HCT116 (cell line): ENCODE results near the gene PDCL3. TPM values are rescaled to one million over a fixed set of nuclear protein-coding genes. Genes with fewer than 3 reads are reported as not detected.

Experiments
- ATAC-seq: fragments of 200-7000 bp; cut with Tn5 transposase; 2 replicates; pipeline ENCODE4 v1.9.1; 2020; ENCODE audit warnings: mild to moderate bottlenecking, moderate library complexity
- BruUV-seq: library from RNA; stranded (reverse); fragments of 400-500 nt; replicated peaks from 2 replicates; lab custom pipeline; 2021; lab: Mats Ljungman, UMichigan
- CTCF ChIA-PET: fragments of 300-600 bp; sonication (Branson Sonifier 250); formaldehyde crosslinking; loops from one replicate; lab custom pipeline; 2021; ENCODE audit warnings: antibody characterized with exemption; lab: Charles Lee
- POLR2A ChIA-PET: fragments of 300-600, 350-600 bp; sonication (Branson Sonifier 250); formaldehyde crosslinking; loops from one replicate; lab custom pipeline; 2021; ENCODE audit warnings: antibody characterized with exemption; lab: Charles Lee
- RAD21 ChIA-PET, 2 experiments: fragments of 300-600 bp; sonication (Branson Sonifier 250); formaldehyde crosslinking; loops; one replicate each; lab custom pipeline; 2023; ENCODE audit warnings: low total read pairs in 2 of 2; ENCODE audit not compliant: uncharacterized antibody in 2 of 2, unreplicated experiment in 2 of 2, low non-redundant PET in 1 of 2; lab: Charles Lee
- DNase-seq: peaks from one replicate; pipeline ENCODE4 v3.0.0-alpha.2; 2010; ENCODE audit warnings: low read depth, low spot score
- H2AFZ ChIP-seq: fragments of 200-600 bp; shearing (Covaris generic), sonication (generic); 2 replicates; pipeline ENCODE4 v1.6.1; 2017; ENCODE audit warnings: low read depth, mixed run types, mixed read lengths, antibody characterized with exemption, low read length; ENCODE audit not compliant: poor library complexity, severe bottlenecking
- H3K27ac ChIP-seq: 2 replicates; pipeline ENCODE4 v1.5.1; 2012; ENCODE audit warnings: low read depth, low read length
- H3K27me3 ChIP-seq: fragments of 200-600 bp; sonication (generic); 2 replicates; pipeline ENCODE4 v1.6.1; 2016; ENCODE audit warnings: mixed run types, low read length, mixed read lengths; ENCODE audit not compliant: insufficient read depth
- H3K36me3 ChIP-seq, 2 experiments: fragments of 200-500 bp in 1 of 2; fragments of 200-600 bp in 1 of 2; sonication (Bioruptor generic) in 1 of 2; sonication (generic) in 1 of 2; 2 replicates each; pipeline versions ENCODE4 v1.5.1 to v1.6.1; 2014 to 2016; ENCODE audit warnings: low read length in 2 of 2, inconsistent platforms in 1 of 2, mixed read lengths in 1 of 2, mixed run types in 1 of 2; ENCODE audit not compliant: insufficient read depth in 2 of 2, control insufficient read depth in 1 of 2
- H3K4me1 ChIP-seq, 2 experiments: fragments of 200-600 bp in 1 of 2; sonication (generic) in 1 of 2; 2 replicates each; pipeline versions ENCODE4 v1.5.1 to v1.6.1; 2012 to 2017; ENCODE audit warnings: low read length in 2 of 2, inconsistent platforms in 1 of 2, mild to moderate bottlenecking in 1 of 2, mixed read lengths in 1 of 2, mixed run types in 1 of 2, moderate library complexity in 1 of 2; ENCODE audit not compliant: insufficient read depth in 2 of 2, control insufficient read depth in 1 of 2
- H3K4me2 ChIP-seq: fragments of 200-600 bp; sonication (generic); 2 replicates; pipeline ENCODE4 v1.6.1; 2017; ENCODE audit warnings: mixed run types, low read length, mixed read lengths
- H3K4me3 ChIP-seq, 2 experiments: fragments of 200-600 bp in 1 of 2; sonication (generic) in 1 of 2; replicated peaks in 1 of 2; 2 replicates each; pipeline ENCODE4 v1.5.1; 2011 to 2016; ENCODE audit warnings: low read length in 2 of 2, control low read depth in 1 of 2, low read depth in 1 of 2, mild to moderate bottlenecking in 1 of 2, mixed read lengths in 1 of 2, mixed run types in 1 of 2
- H3K79me2 ChIP-seq: fragments of 200-600 bp; sonication (generic); 2 replicates; pipeline ENCODE4 v1.6.1; 2017; ENCODE audit warnings: mild to moderate bottlenecking, mixed run types, low read length, moderate library complexity, mixed read lengths; ENCODE audit not compliant: insufficient read depth
- H3K9ac ChIP-seq: fragments of 200-600 bp; sonication (generic); 2 replicates; pipeline ENCODE4 v1.6.1; 2016; ENCODE audit warnings: low read length, mixed read lengths
- H3K9me2 ChIP-seq: fragments of 200-600 bp; sonication (generic), shearing (Covaris generic); 2 replicates; pipeline ENCODE4 v1.6.1; 2017; ENCODE audit warnings: mixed run types, mild to moderate bottlenecking, moderate library complexity; ENCODE audit not compliant: insufficient read depth
- H3K9me3 ChIP-seq, 2 experiments: fragments of 200-500 bp in 1 of 2; fragments of 200-600 bp in 1 of 2; sonication (Bioruptor generic) in 1 of 2; sonication (generic) in 1 of 2; 2 replicates each; pipeline ENCODE4 v1.6.1; 2014 to 2017; ENCODE audit warnings: low read length in 2 of 2, mixed read lengths in 2 of 2, inconsistent platforms in 1 of 2, low read depth in 1 of 2, mild to moderate bottlenecking in 1 of 2, mixed run types in 1 of 2, moderate library complexity in 1 of 2; ENCODE audit not compliant: control insufficient read depth in 1 of 2, insufficient read depth in 1 of 2
- H4K20me1 ChIP-seq: fragments of 200-600 bp; sonication (generic), shearing (Covaris generic); 2 replicates; pipeline ENCODE4 v1.6.1; 2017; ENCODE audit warnings: mixed run types, mild to moderate bottlenecking, moderate library complexity; ENCODE audit not compliant: insufficient read depth
- EGR1 ChIP-seq: IDR thresholded peaks from 2 replicates; pipeline ENCODE4 v1.6.1; 2012; ENCODE audit warnings: low read depth
- EZH2phosphoT487 ChIP-seq: fragments of 200-600 bp; IDR thresholded peaks from 2 replicates; pipeline ENCODE4 v1.6.1; 2018; ENCODE audit warnings: antibody characterized with exemption, borderline replicate concordance
- JUND ChIP-seq: IDR thresholded peaks from 2 replicates; pipeline ENCODE4 v1.6.1; 2012
- SP1 ChIP-seq: IDR thresholded peaks from 2 replicates; pipeline ENCODE4 v1.6.1; 2012; ENCODE audit warnings: low read depth
- intact Hi-C: fragments of 100-400 bp; cut with micrococcal nuclease; formaldehyde crosslinking; loops from 2 replicates; pipeline ENCODE4 v1.10.0; 2022
- total RNA-seq: library from RNA; stranded (reverse); gene quantifications from one replicate; pipeline ENCODE4 v1.2.1, GENCODE V29; 2021; ENCODE audit not compliant: unreplicated experiment
- TF ChIP-seq, protein P1 (sequence below), 3 experiments: fragments of 200-600 bp in 1 of 3; sonication (generic) in 1 of 3; IDR thresholded peaks in 2 of 3; conservative IDR thresholded peaks in 1 of 3; 2 replicates each; pipeline ENCODE4 v1.5.1; 2012 to 2017; ENCODE audit warnings: low read depth in 2 of 3, low read length in 2 of 3, antibody characterized with exemption in 1 of 3, borderline replicate concordance in 1 of 3, control low read depth in 1 of 3, mild to moderate bottlenecking in 1 of 3, mixed read lengths in 1 of 3, mixed run types in 1 of 3, moderate library complexity in 1 of 3; ENCODE audit not compliant: insufficient read depth in 1 of 3
- TF ChIP-seq, protein P2 (sequence below): IDR thresholded peaks from 2 replicates; pipeline ENCODE4 v1.6.1; 2012
- TF ChIP-seq, protein P3 (sequence below): IDR thresholded peaks from 2 replicates; pipeline ENCODE4 v1.6.1; 2012; ENCODE audit warnings: low read depth
- TF ChIP-seq, protein P4 (sequence below): IDR thresholded peaks from 2 replicates; pipeline ENCODE4 v1.6.1; 2011; ENCODE audit warnings: mild to moderate bottlenecking, low read length, moderate library complexity; ENCODE audit not compliant: insufficient replicate concordance; ENCODE audit errors: extremely low read depth

Gene PDCL3
- total RNA-seq, 1 experiment from 2014 or later, result 26.3 TPM

DNA sequence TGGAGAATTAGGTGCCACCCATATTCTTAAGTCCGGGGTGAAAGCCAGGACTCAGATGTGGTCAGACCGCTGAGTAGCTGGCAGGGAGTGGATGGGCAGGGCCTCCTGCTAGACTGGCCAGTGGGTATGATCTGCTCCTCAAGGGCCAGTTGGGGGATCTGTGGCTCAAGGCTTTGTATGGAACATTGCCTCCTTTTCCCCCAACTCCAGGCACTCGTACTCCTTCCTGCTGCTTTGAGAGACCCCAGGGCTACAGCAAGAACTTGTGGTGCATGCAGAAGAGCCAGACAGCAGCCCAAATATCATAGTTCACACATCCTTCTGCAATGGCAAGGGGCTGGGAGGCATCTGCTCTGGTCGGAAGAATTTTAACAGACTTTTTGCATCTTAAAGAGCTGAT is 61.7 kb downstream of the PDCL3 start:
- H3K27ac ChIP-seq, result no peak overlapping the region
- BruUV-seq, result no TSS peak
- H4K20me1 ChIP-seq, result no peaks in the 10 kb centered on the region
- ATAC-seq (no peak), DNase-seq (no peak)
- no peak overlapping the region for H2AFZ ChIP-seq
- RAD21 ChIA-PET, result no interaction called here
- H3K9me3 ChIP-seq, result no peaks in the 10 kb centered on the region; a peak in 1 of 4 replicates
- no peaks in the 10 kb centered on the region for H3K4me1 ChIP-seq
- no peaks in the 10 kb centered on the region for H3K27me3 ChIP-seq
- H3K4me3 ChIP-seq, result no peak overlapping the region
- H3K79me2 ChIP-seq, result no peaks in the 10 kb centered on the region
- H3K36me3 ChIP-seq, result no peaks in the 10 kb centered on the region
- POLR2A ChIA-PET, result no interaction called here
- TF ChIP-seq, protein P1, sequence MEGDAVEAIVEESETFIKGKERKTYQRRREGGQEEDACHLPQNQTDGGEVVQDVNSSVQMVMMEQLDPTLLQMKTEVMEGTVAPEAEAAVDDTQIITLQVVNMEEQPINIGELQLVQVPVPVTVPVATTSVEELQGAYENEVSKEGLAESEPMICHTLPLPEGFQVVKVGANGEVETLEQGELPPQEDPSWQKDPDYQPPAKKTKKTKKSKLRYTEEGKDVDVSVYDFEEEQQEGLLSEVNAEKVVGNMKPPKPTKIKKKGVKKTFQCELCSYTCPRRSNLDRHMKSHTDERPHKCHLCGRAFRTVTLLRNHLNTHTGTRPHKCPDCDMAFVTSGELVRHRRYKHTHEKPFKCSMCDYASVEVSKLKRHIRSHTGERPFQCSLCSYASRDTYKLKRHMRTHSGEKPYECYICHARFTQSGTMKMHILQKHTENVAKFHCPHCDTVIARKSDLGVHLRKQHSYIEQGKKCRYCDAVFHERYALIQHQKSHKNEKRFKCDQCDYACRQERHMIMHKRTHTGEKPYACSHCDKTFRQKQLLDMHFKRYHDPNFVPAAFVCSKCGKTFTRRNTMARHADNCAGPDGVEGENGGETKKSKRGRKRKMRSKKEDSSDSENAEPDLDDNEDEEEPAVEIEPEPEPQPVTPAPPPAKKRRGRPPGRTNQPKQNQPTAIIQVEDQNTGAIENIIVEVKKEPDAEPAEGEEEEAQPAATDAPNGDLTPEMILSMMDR (IDR thresholded peaks at IDR 0.05 in 2 of 3, conservative IDR thresholded peaks at IDR 0.05 in 1 of 3; ENCODE audit: borderline replicate concordance in 1 of 3, insufficient read depth in 1 of 3, low read depth in 2 of 3, low read length in 2 of 3), result no peak
- TF ChIP-seq EGR1 (no peak), EZH2phosphoT487 (no peak), JUND (no peak), SP1 (no peak)
- TF ChIP-seq, protein P2, sequence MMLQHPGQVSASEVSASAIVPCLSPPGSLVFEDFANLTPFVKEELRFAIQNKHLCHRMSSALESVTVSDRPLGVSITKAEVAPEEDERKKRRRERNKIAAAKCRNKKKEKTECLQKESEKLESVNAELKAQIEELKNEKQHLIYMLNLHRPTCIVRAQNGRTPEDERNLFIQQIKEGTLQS, result no peak
- TF ChIP-seq, protein P3, sequence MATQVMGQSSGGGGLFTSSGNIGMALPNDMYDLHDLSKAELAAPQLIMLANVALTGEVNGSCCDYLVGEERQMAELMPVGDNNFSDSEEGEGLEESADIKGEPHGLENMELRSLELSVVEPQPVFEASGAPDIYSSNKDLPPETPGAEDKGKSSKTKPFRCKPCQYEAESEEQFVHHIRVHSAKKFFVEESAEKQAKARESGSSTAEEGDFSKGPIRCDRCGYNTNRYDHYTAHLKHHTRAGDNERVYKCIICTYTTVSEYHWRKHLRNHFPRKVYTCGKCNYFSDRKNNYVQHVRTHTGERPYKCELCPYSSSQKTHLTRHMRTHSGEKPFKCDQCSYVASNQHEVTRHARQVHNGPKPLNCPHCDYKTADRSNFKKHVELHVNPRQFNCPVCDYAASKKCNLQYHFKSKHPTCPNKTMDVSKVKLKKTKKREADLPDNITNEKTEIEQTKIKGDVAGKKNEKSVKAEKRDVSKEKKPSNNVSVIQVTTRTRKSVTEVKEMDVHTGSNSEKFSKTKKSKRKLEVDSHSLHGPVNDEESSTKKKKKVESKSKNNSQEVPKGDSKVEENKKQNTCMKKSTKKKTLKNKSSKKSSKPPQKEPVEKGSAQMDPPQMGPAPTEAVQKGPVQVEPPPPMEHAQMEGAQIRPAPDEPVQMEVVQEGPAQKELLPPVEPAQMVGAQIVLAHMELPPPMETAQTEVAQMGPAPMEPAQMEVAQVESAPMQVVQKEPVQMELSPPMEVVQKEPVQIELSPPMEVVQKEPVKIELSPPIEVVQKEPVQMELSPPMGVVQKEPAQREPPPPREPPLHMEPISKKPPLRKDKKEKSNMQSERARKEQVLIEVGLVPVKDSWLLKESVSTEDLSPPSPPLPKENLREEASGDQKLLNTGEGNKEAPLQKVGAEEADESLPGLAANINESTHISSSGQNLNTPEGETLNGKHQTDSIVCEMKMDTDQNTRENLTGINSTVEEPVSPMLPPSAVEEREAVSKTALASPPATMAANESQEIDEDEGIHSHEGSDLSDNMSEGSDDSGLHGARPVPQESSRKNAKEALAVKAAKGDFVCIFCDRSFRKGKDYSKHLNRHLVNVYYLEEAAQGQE, result no peak
- TF ChIP-seq, protein P4, sequence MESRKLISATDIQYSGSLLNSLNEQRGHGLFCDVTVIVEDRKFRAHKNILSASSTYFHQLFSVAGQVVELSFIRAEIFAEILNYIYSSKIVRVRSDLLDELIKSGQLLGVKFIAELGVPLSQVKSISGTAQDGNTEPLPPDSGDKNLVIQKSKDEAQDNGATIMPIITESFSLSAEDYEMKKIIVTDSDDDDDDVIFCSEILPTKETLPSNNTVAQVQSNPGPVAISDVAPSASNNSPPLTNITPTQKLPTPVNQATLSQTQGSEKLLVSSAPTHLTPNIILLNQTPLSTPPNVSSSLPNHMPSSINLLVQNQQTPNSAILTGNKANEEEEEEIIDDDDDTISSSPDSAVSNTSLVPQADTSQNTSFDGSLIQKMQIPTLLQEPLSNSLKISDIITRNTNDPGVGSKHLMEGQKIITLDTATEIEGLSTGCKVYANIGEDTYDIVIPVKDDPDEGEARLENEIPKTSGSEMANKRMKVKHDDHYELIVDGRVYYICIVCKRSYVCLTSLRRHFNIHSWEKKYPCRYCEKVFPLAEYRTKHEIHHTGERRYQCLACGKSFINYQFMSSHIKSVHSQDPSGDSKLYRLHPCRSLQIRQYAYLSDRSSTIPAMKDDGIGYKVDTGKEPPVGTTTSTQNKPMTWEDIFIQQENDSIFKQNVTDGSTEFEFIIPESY, result no peak
- TF ChIP-seq, all 23 proteins: peak for 0
- no peaks in the 10 kb centered on the region for H3K9me2 ChIP-seq
- intact Hi-C loops, result no loop called here
- no peak overlapping the region for H3K4me2 ChIP-seq
- CTCF ChIA-PET, result no interaction called here
- no peak overlapping the region for H3K9ac ChIP-seq
